A673 (cell line): Measurements from ENCODE around the gene FOXD4L6. TPM values are rescaled to one million over a fixed set of nuclear protein-coding genes. Genes with fewer than 3 reads are reported as not detected.
"Not testable (repeated sequence)": the region's sequence is repeated elsewhere in the genome, so short reads cannot be mapped to it uniquely, and the experiment has no call there.

ENCODE experiments used
- BruUV-seq: library from RNA; stranded (reverse); fragments of 400-500 nt; replicated peaks from 2 replicates; lab custom pipeline; 2021; lab: Mats Ljungman, UMichigan
- CTCF ChIA-PET: fragments of 300-600 bp; sonication (Branson Sonifier 250); formaldehyde crosslinking; loops from one replicate; lab custom pipeline; 2022; ENCODE audit warnings: antibody characterized with exemption; lab: Charles Lee
- POLR2A ChIA-PET: fragments of 300-600 bp; sonication (Branson Sonifier 250); formaldehyde crosslinking; loops from one replicate; lab custom pipeline; 2022; ENCODE audit warnings: antibody characterized with exemption; ENCODE audit not compliant: low non-redundant PET; lab: Charles Lee
- DNase-seq: peaks from one replicate; pipeline ENCODE4 v3.0.0-alpha.2; 2015; ENCODE audit warnings: low spot score
- H3K27ac ChIP-seq: fragments of 200-600 bp; sonication (generic); 2 replicates; pipeline ENCODE4 v1.5.1; 2016; ENCODE audit warnings: mixed run types, low read depth, mild to moderate bottlenecking, mixed read lengths, antibody characterized with exemption, low read length; ENCODE audit not compliant: poor library complexity, severe bottlenecking
- H3K27me3 ChIP-seq: fragments of 200-600 bp; sonication (generic); replicated peaks from 2 replicates; pipeline ENCODE4 v1.6.1; 2017; ENCODE audit warnings: mixed run types, low read depth, mild to moderate bottlenecking, mixed read lengths, antibody characterized with exemption, low read length; ENCODE audit not compliant: insufficient read depth, poor library complexity
- H3K36me3 ChIP-seq: fragments of 200-600 bp; sonication (generic); 2 replicates; pipeline ENCODE4 v1.6.1; 2016; ENCODE audit warnings: mixed run types, mild to moderate bottlenecking, mixed read lengths, antibody characterized with exemption, low read length; ENCODE audit not compliant: insufficient read depth, poor library complexity, severe bottlenecking
- H3K4me1 ChIP-seq: fragments of 200-600 bp; sonication (generic); 2 replicates; pipeline ENCODE4 v1.6.1; 2017; ENCODE audit warnings: mixed run types, mild to moderate bottlenecking, mixed read lengths, antibody characterized with exemption, low read length; ENCODE audit not compliant: insufficient read depth, poor library complexity, severe bottlenecking
- H3K4me3 ChIP-seq: fragments of 200-600 bp; sonication (generic); 2 replicates; pipeline ENCODE4 v1.5.1; 2016; ENCODE audit warnings: low read depth, mixed run types, mild to moderate bottlenecking, mixed read lengths, low read length; ENCODE audit not compliant: poor library complexity, severe bottlenecking
- H3K9me3 ChIP-seq: fragments of 200-600 bp; sonication (generic); 2 replicates; pipeline ENCODE4 v1.6.1; 2016; ENCODE audit warnings: mixed run types, low read depth, mild to moderate bottlenecking, mixed read lengths, antibody characterized with exemption, low read length; ENCODE audit not compliant: poor library complexity, severe bottlenecking
- intact Hi-C: fragments of 100-400 bp; cut with micrococcal nuclease; formaldehyde crosslinking; loops from one replicate; pipeline ENCODE4 v1.10.0; 2022; ENCODE audit not compliant: unreplicated experiment
- total RNA-seq: library from RNA; stranded (reverse); gene quantifications from 2 replicates; pipeline ENCODE4 v1.2.3, GENCODE V29; 2021

The FOXD4L6 gene
- total RNA-seq, 1 experiment from 2014 or later, result not detected

- H3K4me3 ChIP-seq, H3K36me3 ChIP-seq, DNase-seq, POLR2A ChIA-PET, H3K27ac ChIP-seq, BruUV-seq, H3K27me3 ChIP-seq, H3K4me1 ChIP-seq, CTCF ChIA-PET, intact Hi-C loops, H3K9me3 ChIP-seq: not testable (repeated sequence)
These were observed 17.1 kb downstream of the FOXD4L6 start for GRCh38 chr9:41111414-41111813.

- H3K27ac ChIP-seq, BruUV-seq, POLR2A ChIA-PET, H3K36me3 ChIP-seq, H3K27me3 ChIP-seq, H3K4me1 ChIP-seq, intact Hi-C loops, CTCF ChIA-PET, H3K9me3 ChIP-seq, H3K4me3 ChIP-seq: not testable (repeated sequence)
- DNase-seq, result peak; percentile 3
These were observed 17.6 kb downstream of the FOXD4L6 start for GRCh38 chr9:41110913-41111312.

DNA sequence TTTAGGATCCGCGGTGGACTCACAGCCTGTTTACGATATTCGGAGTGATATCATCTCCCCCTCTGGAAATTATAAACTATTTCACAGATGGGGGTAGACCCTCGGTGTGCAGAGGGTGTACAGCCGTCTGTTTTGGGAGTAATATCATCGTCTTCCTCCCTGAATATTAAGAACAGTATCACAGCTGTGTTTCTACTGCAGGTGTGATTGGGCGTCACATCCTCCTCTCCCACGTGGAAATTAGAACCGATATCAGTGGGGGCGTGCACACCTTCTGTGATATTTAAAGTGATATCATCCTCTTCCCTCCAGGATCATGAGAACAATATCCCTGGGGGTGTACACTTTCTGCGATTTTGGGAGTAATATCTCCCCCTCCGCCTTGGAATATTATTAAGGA lies 19.2 kb downstream of the FOXD4L6 start:
- intact Hi-C loops, H3K4me3 ChIP-seq, POLR2A ChIA-PET, H3K27me3 ChIP-seq, H3K27ac ChIP-seq, CTCF ChIA-PET, H3K9me3 ChIP-seq, DNase-seq, H3K36me3 ChIP-seq, BruUV-seq, H3K4me1 ChIP-seq: not testable (repeated sequence)

GRCh38 chr9:41108816-41109215 lies 19.7 kb downstream of the FOXD4L6 start:
- BruUV-seq, H3K4me1 ChIP-seq, DNase-seq, H3K9me3 ChIP-seq, H3K4me3 ChIP-seq, H3K27ac ChIP-seq, H3K36me3 ChIP-seq, CTCF ChIA-PET, H3K27me3 ChIP-seq, intact Hi-C loops, POLR2A ChIA-PET: not testable (repeated sequence)

DNA sequence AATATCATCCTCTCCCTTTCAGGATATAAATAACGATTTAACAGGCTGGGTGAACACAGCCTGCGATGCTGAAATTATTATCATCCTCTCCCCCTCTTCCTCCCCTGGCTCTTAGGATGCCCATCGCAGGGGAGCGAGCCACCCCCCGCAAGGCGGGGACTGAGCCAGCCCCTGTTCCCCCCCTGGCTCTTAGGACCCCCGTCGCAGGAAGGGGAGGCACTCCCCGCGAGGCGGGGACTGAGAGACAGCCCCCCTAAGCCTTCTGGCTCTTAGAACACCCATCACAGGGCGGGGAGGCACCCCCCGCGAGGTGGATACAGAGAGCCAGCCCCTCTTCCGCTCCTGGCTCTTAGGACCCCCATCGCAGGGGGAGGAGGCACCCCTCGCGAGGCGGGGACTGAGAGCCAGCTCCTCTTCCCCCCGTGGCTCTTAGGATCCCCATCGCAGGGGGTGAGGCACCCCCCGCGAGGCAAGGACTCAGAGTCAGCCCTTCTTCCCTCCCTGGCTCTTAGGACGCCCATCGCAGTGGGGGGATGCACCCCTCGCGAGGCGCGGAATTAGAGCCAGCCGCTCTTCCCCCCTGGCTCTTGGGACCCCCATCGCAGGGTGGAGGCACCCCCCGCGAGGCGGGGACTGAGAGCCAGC lies 21.9 kb downstream of the FOXD4L6 start:
- H3K4me1 ChIP-seq, H3K27ac ChIP-seq, H3K36me3 ChIP-seq, POLR2A ChIA-PET, DNase-seq, BruUV-seq, H3K27me3 ChIP-seq, CTCF ChIA-PET, H3K4me3 ChIP-seq, intact Hi-C loops, H3K9me3 ChIP-seq: not testable (repeated sequence)

DNA sequence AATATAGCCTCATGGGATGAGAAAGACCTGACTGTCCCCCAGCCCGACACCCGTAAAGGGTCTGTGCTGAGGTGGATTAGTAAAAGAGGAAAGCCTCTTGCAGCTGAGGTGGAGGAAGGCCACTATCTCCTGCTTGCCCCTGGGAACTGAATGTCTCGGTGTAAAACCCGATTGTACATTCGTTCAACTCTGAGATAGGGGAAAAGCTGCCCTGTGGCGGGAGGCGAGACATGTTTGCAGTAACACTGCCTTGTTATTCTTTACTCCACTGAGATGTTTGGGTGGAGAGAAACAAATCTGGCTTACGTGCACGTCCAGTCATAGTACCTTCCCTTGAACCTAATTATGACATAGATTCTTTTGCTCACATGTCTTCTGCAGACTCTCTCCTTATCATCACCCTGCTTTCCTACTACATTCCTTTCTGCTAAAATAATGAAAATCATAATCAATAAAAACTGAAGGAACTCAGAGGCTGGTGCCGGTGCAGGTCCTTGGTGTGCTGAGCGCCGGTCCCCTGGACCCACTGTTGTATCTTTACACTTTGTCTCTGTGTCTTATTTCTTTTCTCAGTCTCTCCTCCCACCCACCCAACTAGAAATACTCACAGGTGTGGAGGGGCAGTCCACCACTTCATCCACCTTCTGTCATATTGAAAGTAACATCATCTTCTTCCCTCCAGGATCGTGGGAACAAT lies 22.8 kb downstream of the FOXD4L6 start:
- CTCF ChIA-PET, H3K4me1 ChIP-seq, intact Hi-C loops, DNase-seq, H3K4me3 ChIP-seq, H3K27me3 ChIP-seq, POLR2A ChIA-PET, H3K36me3 ChIP-seq, BruUV-seq, H3K9me3 ChIP-seq, H3K27ac ChIP-seq: not testable (repeated sequence)

DNA sequence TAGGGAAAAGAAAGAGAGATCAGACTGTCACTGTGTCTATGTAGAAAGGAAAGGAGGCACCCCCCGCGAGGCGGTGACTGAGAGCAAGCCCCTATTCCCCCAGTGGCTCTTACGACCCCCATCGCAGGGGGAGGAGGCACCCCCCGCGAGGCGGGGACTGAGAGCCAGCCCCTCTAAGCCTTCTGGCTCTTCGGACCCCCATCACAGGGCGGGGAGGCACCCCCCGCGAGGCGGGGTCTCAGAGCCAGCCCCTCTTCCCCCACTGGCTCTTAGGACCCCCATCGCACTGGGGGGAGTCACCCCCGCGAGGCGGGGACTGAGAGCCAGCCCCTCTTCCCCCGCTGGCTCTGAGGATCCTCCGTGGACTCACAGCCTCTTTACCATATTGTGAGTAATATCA lies 23.9 kb downstream of the FOXD4L6 start:
- BruUV-seq, DNase-seq, H3K27me3 ChIP-seq, H3K36me3 ChIP-seq, H3K27ac ChIP-seq, CTCF ChIA-PET, intact Hi-C loops, H3K4me3 ChIP-seq, H3K9me3 ChIP-seq, POLR2A ChIA-PET, H3K4me1 ChIP-seq: not testable (repeated sequence)
